DLD1 (cell line): Measurements from ENCODE around the gene FBF1.
"Not testable (repeated sequence)": the region's sequence is repeated elsewhere in the genome, so short reads cannot be mapped to it uniquely, and the experiment has no call there.

ENCODE experiments used
- in situ Hi-C: cut with HindIII; loops from 2 replicates; pipeline ENCODE4 v1.10.0; 2017; ENCODE audit warnings: low sequenced_read_pairs

FBF1 gene

DNA sequence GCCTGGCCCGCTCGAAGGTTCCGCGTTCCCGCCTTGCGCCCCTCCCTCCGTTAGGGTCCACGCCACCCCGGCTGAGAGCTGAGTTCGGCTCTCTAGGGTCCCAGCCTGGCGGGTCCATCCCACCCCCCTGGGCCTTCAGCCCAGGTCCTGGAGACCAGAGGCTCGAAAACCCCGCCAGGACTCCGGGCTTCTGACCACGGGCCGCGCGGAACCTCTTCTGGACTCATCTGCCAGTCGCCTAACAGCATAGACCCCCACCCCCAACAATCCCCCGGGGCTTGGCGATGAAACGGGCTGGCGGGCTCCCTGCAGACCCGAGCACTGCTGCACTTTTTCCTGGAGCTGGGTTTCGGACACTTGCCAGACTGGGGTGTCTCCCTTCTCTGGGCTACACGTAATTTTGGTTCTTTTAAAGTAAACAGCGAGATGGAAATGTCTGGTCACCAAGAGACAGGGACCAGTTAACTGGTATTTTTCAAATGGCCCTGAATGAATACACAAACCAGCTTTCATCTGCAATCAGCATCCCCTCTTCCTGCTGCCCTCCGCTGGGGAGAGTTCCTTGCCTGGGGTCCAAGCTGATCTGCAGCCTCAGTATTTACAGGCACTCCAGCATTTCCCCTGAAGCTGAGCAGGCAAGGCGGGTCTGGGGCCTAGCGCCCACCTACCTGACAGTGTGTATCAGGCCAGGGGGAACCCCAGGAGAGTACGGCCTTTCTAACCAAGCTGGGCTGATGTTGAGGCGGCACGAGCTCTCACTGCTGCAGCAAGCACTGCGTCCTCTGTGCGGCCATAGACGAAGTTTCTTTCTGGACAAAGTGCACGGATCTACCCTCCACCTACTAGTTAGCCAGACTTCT lies 43.5 kb downstream of the FBF1 start:
- in situ Hi-C loops: no loop called here

DNA sequence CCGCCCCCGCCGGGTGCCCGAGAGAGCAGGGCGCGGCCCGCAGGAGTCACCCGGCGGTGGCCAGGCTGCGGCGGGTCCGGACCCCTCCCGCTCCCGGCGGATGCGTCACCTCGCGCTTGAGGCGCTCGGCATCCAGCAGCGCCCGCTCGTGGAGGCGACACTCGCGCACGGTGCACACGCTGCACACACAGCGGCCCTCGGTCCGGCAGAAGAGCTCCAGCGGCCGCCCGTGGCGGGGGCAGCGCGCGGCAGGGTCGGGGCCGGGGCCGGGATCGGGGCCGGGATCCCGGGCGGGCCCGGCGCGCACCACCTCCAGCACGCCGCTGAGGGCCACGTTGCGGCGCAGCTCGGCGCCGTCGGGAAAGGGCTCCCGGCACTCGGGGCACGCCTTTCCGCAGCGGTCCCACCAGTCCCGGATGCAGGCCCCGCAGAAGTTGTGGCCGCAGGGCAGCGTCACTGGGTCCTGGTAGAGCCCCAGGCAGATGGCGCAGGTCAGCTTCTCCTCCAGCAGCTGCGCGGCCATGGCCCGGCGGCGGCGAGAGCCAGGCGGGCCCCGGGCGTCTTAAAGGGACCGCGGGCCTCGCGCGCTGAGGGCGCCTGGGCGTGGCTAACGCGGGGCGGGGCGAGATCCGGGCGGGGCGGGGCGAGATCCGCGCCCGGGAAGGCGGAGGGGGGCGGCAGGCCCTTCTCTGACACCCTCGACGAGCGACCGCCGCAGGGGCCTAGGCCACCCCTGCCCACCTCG lies 44.3 kb downstream of the FBF1 start, which contains the start of gene TRIM65:
TSS of gene TRIM65 (minus strand) at position 537 of the 745 bp plus-strand sequence. CDS start at position 523, 14 bp downstream.
- in situ Hi-C loops: no loop called here

GRCh38 chr17:75895370-75896155 lies 45.3 kb downstream of the FBF1 start:
- in situ Hi-C loops: no loop called here

DNA sequence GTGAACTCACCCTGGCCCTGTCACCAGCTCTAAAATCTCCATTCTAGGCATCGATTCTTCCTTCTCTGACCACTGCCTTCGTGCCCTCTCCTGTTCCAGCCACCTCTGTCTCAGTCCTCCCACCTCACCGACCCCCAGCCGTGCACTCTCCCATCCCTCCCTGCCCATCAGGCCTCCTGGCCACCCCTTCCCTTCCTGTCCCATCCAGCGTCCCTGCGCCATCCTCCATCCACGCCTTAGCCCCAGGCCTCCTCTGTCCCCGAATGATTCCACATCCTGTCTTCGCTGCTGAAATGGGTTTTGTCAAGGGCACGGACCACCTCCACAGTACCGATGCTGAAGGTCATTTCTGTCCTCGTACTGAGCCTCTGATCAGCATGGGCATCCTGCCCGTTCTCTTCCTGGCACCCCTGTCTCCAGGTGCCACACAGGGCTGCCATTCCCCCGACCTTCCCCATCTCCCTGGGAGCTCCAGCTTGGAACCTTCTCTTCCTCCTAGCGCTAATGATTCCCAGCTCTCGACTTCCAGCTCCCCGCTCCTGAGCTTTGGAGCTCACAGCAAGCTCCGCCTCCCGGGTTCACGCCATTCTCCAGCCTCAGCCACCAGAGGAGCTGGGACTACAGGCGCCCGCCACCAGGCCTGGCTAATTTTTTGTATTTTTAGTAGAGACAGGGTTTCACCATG lies 46.7 kb downstream of the FBF1 start:
- in situ Hi-C loops: no loop called here

DNA sequence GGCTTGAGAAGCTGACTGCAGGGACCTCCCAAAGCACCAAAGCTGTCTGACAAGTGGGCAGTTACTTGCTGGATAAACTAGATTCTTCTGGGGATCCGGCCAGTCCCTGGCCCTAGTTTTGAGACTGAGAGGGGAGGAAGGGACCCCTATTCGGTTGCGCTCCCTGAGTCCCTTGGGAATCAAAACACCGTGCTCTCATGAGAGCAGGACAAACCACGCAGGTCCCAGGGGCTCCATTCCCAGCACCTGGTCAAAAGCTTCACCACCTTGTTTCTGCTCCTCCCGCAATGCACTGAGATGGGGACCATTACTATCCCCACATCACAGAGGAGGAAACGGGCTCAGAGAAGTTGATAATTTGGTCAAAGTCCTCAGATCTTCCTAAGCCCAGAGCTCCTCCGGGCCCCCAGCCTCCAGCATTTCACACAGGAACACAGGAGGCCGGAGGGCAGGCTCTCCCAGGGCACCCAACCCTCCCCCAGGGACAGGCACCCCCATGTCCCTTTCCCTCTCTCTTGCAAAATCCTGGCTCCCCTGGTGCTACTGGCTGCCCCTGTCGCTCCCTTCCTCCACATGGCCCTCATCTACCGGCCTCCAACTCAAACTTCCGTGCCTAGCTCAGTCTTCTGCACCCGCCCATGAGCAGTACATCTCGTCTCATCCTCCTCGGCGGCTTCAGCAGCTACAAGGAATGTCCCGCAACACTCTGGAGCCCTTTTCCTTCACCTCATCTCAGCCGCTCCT lies 47.4 kb downstream of the FBF1 start:
- in situ Hi-C loops: no loop called here

DNA sequence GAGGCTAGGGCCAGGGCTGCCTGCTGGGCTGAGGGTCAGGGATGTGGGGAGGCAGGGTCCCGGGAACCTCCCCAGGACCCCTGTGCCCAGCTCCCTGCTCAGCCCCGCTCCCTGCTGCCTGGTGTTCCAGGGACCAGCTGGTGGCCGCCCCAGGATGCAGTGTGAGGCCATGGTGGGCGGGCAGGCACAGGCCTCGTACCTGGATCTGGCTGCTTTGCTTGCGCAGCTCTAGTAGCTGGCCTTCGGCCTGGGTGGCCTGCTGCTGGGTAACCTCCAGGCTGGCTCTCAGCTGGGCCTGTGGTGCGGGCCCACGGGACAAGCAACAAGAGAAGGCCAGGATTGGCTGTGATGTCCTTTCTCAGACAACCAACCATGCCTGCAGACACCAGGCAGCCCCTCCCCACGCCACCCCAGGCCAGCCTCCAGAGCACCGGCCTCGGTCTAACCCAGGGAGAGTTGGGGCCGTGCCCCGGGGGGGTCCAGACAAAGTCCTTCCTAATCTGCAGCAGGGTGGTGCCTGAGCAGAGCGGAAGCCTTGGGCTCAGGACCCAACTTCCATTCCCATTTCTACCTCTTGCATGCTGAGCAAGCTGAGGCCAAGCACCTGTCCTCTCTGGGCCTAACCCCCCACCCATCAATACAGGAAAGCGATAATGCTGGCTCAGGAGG lies 48.2 kb downstream of the FBF1 start:
- in situ Hi-C loops: no loop called here

- in situ Hi-C loops: no loop called here
These were observed 49.0 kb downstream of the FBF1 start for GRCh38 chr17:75891605-75892555.

- in situ Hi-C loops: no loop called here
These were observed 49.7 kb downstream of the FBF1 start for GRCh38 chr17:75891022-75891604.

DNA sequence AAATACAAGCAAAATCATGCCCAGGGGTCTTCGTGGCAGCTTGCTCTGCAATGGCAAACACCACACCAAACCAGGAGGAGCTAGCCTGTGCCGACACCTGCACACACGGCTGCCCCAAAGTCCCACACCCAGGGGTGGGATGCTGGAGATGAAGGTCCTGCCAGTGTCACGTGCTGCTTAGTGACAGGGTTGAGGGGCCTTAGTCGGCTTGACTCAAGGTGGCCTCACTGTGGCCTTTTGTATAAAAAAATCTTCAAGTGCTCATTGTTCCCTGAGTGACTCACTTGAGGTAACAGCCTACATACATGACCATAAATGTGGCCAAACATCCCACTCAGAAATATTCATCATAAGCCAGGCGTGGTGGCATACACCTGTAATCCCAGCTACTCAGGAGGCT lies 51.4 kb downstream of the FBF1 start:
- in situ Hi-C loops: no loop called here

- in situ Hi-C loops: no loop called here
These were observed 52.4 kb downstream of the FBF1 start for GRCh38 chr17:75888484-75888883.

- in situ Hi-C loops: not testable (repeated sequence)
These were observed 55.0 kb downstream of the FBF1 start for GRCh38 chr17:75885860-75886259.

- in situ Hi-C loops: no loop called here
These were observed 55.4 kb downstream of the FBF1 start for GRCh38 chr17:75885431-75885830.

DNA sequence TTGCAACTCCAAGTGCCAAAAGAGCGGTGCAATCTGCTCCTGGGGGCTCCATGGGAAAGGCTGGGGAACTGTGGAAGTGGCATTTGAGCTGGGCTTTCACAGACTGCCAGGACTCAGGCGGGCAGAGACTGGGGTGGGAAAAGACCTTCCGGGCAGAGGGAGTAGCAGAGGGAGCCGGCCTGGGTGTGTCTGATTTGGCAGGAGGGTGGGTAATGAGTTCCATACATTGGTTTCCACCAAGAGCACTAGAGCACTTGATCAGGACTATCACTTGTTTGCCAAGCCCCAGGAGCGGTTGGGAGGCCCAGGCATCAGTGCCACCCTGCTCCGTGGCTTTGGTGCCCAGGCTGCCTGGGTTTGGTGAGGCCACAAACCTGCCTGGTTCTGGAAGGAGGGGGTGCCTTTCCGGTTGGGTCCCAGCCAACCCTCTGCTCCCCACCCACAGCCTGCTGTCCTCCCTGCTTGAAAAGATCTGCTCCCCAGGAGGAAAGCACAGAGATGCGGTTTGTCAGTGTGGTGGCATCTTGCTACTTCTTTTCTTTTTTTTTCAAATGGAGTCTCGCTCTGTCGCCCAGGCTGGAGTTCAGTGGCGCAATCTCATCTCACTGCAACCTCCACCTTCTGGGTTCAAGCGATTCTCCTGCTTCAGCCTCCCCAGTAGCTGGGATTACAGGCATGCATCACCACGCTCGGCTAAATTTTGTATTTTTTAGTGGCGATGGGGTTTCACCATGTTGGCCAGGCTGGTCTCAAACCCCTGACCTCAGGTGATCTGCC lies 59.0 kb downstream of the FBF1 start:
- in situ Hi-C loops: no loop called here

- in situ Hi-C loops: no loop called here
These were observed 60.6 kb downstream of the FBF1 start for GRCh38 chr17:75880266-75880665.

DNA sequence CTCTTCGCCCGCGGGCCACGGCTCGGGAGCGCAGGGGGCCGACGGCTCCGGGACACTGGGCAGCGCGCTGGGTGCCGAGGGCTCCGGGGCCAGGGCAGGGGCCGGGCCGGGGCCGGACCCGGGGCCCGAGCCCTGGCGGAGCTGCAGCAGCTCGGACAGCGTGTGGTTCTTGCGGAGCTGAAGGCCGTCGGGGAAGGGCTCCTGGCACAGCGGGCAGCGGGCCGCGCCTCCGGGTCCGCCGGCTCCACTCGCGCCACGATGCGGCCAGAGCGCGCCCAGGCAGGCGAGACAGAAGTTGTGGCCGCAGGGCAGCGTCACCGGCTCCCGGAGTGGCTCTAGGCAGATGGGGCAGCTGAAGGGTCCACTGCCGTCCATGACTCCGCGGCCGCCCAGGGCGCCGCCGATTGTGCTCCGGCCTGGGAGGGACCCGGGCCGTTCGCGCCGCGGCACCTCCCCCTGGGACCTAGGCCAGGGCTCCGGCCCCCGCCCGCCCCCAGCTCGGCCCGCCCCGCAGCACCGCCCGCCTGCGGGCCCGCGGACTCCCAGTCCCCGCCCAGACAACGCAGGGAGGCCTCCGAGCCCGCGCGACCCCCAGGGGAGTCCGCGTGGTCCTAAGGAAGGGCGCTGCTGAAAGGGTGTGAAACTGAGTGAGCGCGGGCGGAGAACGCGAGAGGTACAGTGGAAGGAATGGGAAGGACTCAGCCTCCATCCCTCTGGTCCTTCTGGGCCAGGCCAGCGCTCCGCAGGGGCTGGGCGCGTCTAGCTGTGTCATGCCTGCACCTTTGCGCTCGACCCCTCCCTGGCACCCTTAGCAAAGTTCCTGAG lies 62.5 kb downstream of the FBF1 start, which contains the start of gene TRIM47:
TSS of gene TRIM47 (minus strand) at position 408 of the 825 bp plus-strand sequence. CDS start at position 375, 33 bp downstream.
- in situ Hi-C loops: no loop called here

DNA sequence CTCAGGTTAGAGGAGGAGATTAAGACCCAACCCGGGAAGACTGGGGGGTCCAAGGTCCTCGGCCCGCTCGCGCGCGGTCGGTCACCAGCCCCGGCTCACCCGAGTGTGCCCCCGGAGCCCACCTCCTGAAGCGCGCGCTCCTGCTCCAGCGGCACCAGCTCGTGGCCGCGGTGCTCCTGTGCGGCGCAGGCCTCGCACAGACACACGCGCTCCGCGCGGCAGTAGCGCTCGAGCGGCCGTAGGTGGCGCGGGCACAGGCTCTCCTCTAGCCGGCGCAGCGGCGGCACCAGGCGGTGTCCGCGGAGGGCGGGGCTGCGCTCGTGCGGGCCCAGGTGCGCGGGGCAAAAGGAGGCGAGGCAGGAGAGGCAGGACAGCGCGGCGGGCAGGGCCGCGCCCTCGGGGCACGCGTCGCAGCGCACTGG lies 63.1 kb downstream of the FBF1 start:
- in situ Hi-C loops: no loop called here
